GM10847 (cell line): ENCODE results near the gene MAMDC2.

Experiments
- POLR2A ChIP-seq: IDR thresholded peaks from 2 replicates; pipeline ENCODE4 v1.6.1; 2011; ENCODE audit not compliant: insufficient read length; ENCODE audit errors: extremely low read depth

Gene MAMDC2

GRCh38 chr9:70261131-70261870, 217.7 kb downstream of the MAMDC2 start:
- no peak for TF ChIP-seq POLR2A

- TF ChIP-seq POLR2A = no peak
Measured at GRCh38 chr9:70262366-70262765, 218.7 kb downstream of the MAMDC2 start.

GRCh38 chr9:70262948-70263347, 219.3 kb downstream of the MAMDC2 start:
- TF ChIP-seq POLR2A = no peak

GRCh38 chr9:70263421-70263820, 219.8 kb downstream of the MAMDC2 start:
- no peak for TF ChIP-seq POLR2A
